OCI-LY7 (cell line): ENCODE data around the gene SBF1. TPM values are rescaled to one million over a fixed set of nuclear protein-coding genes. Genes with fewer than 3 reads are reported as not detected.

Experiments used
- BruUV-seq: library from RNA; stranded (reverse); fragments of 400-500 nt; replicated peaks from 2 replicates; lab custom pipeline; 2021; lab: Mats Ljungman, UMichigan
- CTCF ChIA-PET: fragments of 300-600 bp; sonication (Branson Sonifier 250); formaldehyde crosslinking; loops from one replicate; lab custom pipeline; 2022; ENCODE audit warnings: antibody characterized with exemption; ENCODE audit not compliant: unreplicated experiment; lab: Charles Lee
- POLR2A ChIA-PET: fragments of 300-600 bp; sonication (Branson Sonifier 250); formaldehyde crosslinking; loops from one replicate; lab custom pipeline; 2022; ENCODE audit warnings: antibody characterized with exemption; lab: Charles Lee
- DNase-seq: peaks from one replicate; pipeline ENCODE4 v3.0.0-alpha.2; 2015; ENCODE audit warnings: low spot score
- H2AFZ ChIP-seq: fragments of 200-600 bp; sonication (generic), shearing (Covaris generic); 2 replicates; pipeline ENCODE4 v1.6.1; 2014; ENCODE audit warnings: mild to moderate bottlenecking, antibody characterized with exemption, low read length, moderate library complexity
- H3K27ac ChIP-seq: fragments of 200-600 bp; sonication (generic); 2 replicates; pipeline ENCODE4 v1.5.1; 2014; ENCODE audit warnings: mixed run types, low read depth, mild to moderate bottlenecking, moderate library complexity, low read length, inconsistent platforms; ENCODE audit not compliant: poor library complexity, severe bottlenecking
- H3K36me3 ChIP-seq: fragments of 200-600 bp; sonication (generic); 2 replicates; pipeline ENCODE4 v1.6.1; 2014; ENCODE audit warnings: mild to moderate bottlenecking, antibody characterized with exemption, low read length, moderate library complexity, mixed read lengths; ENCODE audit not compliant: insufficient read depth
- H3K4me1 ChIP-seq: fragments of 200-600 bp; sonication (generic); 2 replicates; pipeline ENCODE4 v1.5.1; 2014; ENCODE audit warnings: mild to moderate bottlenecking, low read length; ENCODE audit not compliant: insufficient read depth, poor library complexity, severe bottlenecking
- H3K4me2 ChIP-seq: fragments of 200-600 bp; sonication (generic); 2 replicates; pipeline ENCODE4 v1.6.1; 2014; ENCODE audit warnings: mild to moderate bottlenecking, low read length
- H3K4me3 ChIP-seq: fragments of 200-600 bp; sonication (generic); 2 replicates; pipeline ENCODE4 v1.5.1; 2014; ENCODE audit warnings: mild to moderate bottlenecking, low read depth, low read length; ENCODE audit not compliant: poor library complexity, severe bottlenecking
- H3K79me2 ChIP-seq: fragments of 200-600 bp; sonication (generic); 2 replicates; pipeline ENCODE4 v1.6.1; 2016; ENCODE audit warnings: low read depth, mild to moderate bottlenecking, low read length, moderate library complexity, mixed read lengths; ENCODE audit not compliant: insufficient read depth
- H3K9me2 ChIP-seq: fragments of 200-600 bp; sonication (generic); 2 replicates; pipeline ENCODE4 v1.6.1; 2016; ENCODE audit warnings: mild to moderate bottlenecking, low read length, mixed read lengths; ENCODE audit not compliant: insufficient read depth
- H3K9me3 ChIP-seq: fragments of 200-600 bp; sonication (generic); 2 replicates; pipeline ENCODE4 v1.6.1; 2014; ENCODE audit warnings: mild to moderate bottlenecking, mixed run types, low read length, mixed read lengths
- H4K20me1 ChIP-seq: fragments of 200-600 bp; sonication (generic); 2 replicates; pipeline ENCODE4 v1.6.1; 2014; ENCODE audit warnings: mild to moderate bottlenecking, antibody characterized with exemption, low read length, moderate library complexity, mixed read lengths; ENCODE audit not compliant: insufficient read depth
- EZH2phosphoT487 ChIP-seq: fragments of 200-600 bp; sonication (generic); IDR thresholded peaks from 2 replicates; pipeline ENCODE4 v1.6.1; 2018; ENCODE audit warnings: low read depth, borderline replicate concordance, mild to moderate bottlenecking, mixed run types, antibody characterized with exemption, low read length, moderate library complexity, mixed read lengths
- intact Hi-C: fragments of 100-400 bp; cut with micrococcal nuclease; formaldehyde crosslinking; loops from one replicate; pipeline ENCODE4 v1.10.0; 2022; ENCODE audit not compliant: unreplicated experiment
- total RNA-seq, 2 experiments: library from RNA; depleted of rRNA in 1 of 2; stranded (reverse); fragments of >200 nt in 1 of 2; shearing (Covaris generic) in 1 of 2; gene quantifications; 2 replicates each; pipeline ENCODE4 v1.2.3, GENCODE V29; 2014 to 2022
- TF ChIP-seq, protein P1 (sequence below): fragments of 200-600 bp; sonication (generic); conservative IDR thresholded peaks from 2 replicates; pipeline ENCODE4 v1.5.1; 2014; ENCODE audit warnings: mild to moderate bottlenecking, antibody characterized with exemption, low read length, moderate library complexity, mixed read lengths

SBF1 gene
- total RNA-seq, 2 experiments from 2014 or later, result 177 to 181 TPM

DNA sequence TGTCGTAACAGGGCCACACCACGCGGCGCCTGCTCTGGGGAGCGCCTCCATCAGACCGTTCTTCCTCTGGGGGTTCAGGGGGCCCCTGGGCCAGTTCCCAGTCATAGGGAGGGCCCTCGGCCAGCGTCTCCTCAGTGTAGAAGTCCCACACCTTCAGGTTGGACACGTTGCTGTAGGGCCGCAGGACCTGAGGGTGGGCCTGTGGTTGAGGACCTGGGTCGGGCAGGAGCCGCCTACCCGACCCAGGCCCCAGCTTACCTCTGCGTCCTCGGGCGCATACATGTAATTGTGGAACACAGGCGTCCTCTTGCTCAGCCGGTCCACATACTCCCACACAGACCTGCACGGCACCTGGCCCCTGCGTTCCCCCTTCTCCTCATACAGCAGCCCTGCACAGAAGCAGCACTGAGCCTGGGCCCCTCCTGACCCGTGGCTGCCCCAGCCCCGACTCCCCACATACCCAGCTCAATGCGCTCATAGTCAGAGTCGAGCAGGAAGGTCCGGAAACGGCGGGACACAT lies 20.2 kb downstream of the SBF1 start:
- no peak overlapping the region for H3K4me2 ChIP-seq
- no peaks in the 10 kb centered on the region for H3K9me3 ChIP-seq
- ChIA-PET CTCF (no interaction called here), POLR2A (no interaction called here)
- TSS peak; percentile 25 for BruUV-seq
- no peak for DNase-seq
- no peaks in the 10 kb centered on the region for H4K20me1 ChIP-seq
- H2AFZ ChIP-seq, result no peak overlapping the region
- peaks cover 16% of the 10 kb centered on the region for H3K4me1 ChIP-seq
- H3K27ac ChIP-seq, result no peak overlapping the region
- intact Hi-C loops, result no loop called here
- no peaks in the 10 kb centered on the region for H3K9me2 ChIP-seq
- H3K36me3 ChIP-seq, result peaks cover 96% of the 10 kb centered on the region
- no peak overlapping the region for H3K4me3 ChIP-seq
- TF ChIP-seq, protein P1, sequence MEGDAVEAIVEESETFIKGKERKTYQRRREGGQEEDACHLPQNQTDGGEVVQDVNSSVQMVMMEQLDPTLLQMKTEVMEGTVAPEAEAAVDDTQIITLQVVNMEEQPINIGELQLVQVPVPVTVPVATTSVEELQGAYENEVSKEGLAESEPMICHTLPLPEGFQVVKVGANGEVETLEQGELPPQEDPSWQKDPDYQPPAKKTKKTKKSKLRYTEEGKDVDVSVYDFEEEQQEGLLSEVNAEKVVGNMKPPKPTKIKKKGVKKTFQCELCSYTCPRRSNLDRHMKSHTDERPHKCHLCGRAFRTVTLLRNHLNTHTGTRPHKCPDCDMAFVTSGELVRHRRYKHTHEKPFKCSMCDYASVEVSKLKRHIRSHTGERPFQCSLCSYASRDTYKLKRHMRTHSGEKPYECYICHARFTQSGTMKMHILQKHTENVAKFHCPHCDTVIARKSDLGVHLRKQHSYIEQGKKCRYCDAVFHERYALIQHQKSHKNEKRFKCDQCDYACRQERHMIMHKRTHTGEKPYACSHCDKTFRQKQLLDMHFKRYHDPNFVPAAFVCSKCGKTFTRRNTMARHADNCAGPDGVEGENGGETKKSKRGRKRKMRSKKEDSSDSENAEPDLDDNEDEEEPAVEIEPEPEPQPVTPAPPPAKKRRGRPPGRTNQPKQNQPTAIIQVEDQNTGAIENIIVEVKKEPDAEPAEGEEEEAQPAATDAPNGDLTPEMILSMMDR, result no peak
- no peak for TF ChIP-seq EZH2phosphoT487
- peaks cover 5% of the 10 kb centered on the region; the same call in 1 of the 2 replicates for H3K79me2 ChIP-seq

DNA sequence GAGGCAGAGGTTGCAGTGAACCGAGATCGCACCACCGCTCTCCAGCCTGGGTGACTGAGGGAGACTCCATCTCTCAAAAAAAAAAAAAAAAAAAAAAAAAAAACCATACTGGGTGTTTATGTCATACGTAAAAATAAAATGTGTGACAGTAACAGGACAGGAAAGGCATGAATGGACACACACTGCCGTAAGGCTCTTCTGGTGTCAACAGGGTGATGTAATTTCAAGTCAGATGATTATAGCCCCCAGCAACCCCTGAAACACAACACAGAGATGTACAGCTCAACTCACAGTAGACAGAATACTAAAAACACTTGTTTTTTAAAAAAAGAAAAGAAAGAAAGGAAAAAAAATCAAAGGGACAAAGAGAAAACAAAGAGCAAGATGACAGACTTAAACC lies 22.2 kb downstream of the SBF1 start:
- no peaks in the 10 kb centered on the region for H3K9me2 ChIP-seq
- intact Hi-C loops, result no loop called here
- TF ChIP-seq, protein P1, result no peak
- peaks cover 94% of the 10 kb centered on the region for H3K36me3 ChIP-seq
- H2AFZ ChIP-seq, result no peak overlapping the region
- H3K9me3 ChIP-seq, result no peaks in the 10 kb centered on the region
- H3K27ac ChIP-seq, result no peak overlapping the region
- peaks cover 5% of the 10 kb centered on the region; the same call in 1 of the 2 replicates for H3K79me2 ChIP-seq
- H4K20me1 ChIP-seq, result no peaks in the 10 kb centered on the region
- DNase-seq, result no peak
- CTCF ChIA-PET, result no interaction called here
- POLR2A ChIA-PET, result interaction anchor here (0.6 to 1.0 kb wide), 3 partner anchors 8 to 20 kb away, joined by 3 to 10 read pairs (median 5); no protein-coding TSS in a partner anchor
- H3K4me2 ChIP-seq, result no peak overlapping the region
- H3K4me3 ChIP-seq, result no peak overlapping the region
- no TSS peak for BruUV-seq
- H3K4me1 ChIP-seq, result peaks cover 26% of the 10 kb centered on the region
